AG04449 (cell line): Measurements from ENCODE around the gene LRRC10.

Experiments used
- CTCF ChIA-PET: fragments of 350-600 bp; formaldehyde crosslinking; extraction: SDS; loops from one replicate; lab custom pipeline; 2021; ENCODE audit warnings: antibody characterized with exemption; lab: Yijun Ruan, JAX
- POLR2A ChIA-PET: fragments of 400-600, 350-600 bp; formaldehyde crosslinking; extraction: SDS; loops from one replicate; lab custom pipeline; 2020; ENCODE audit warnings: antibody characterized with exemption, inconsistent platforms; lab: Yijun Ruan, JAX
- DNase-seq: peaks from one replicate; pipeline ENCODE4 v3.0.0-alpha.2; 2010; ENCODE audit warnings: low read depth, low spot score
- H3K4me3 ChIP-seq: 2 replicates; pipeline ENCODE4 v1.5.1; 2011; ENCODE audit warnings: low read depth, mild to moderate bottlenecking, control low read depth, low read length
- CTCF ChIP-seq: IDR thresholded peaks from one replicate; pipeline ENCODE4 v1.5.1; 2011; ENCODE audit warnings: mild to moderate bottlenecking, moderate library complexity, low read length, control low read depth, inconsistent platforms; ENCODE audit not compliant: insufficient read depth; ENCODE audit errors: missing control alignments

Gene LRRC10

GRCh38 chr12:69585189-69586062 is 25.3 kb downstream of the LRRC10 start, which contains the start of gene CCT2:
Gene CCT2, plus strand, starts transcription at chr12:69585459. Its CDS starts 63 bp downstream, at chr12:69585522.
- CTCF ChIA-PET: interaction anchor here (0.7 to 9.3 kb wide), 9 partner anchors 14 to 227 kb away, joined by 4 to 89 read pairs (median 6); no protein-coding TSS in a partner anchor
- POLR2A ChIA-PET: interaction anchor here (1.2 kb wide), 1 partner anchor 16 kb away, joined by 5 read pairs; no protein-coding TSS in a partner anchor
- DNase-seq: peak; percentile 52
- H3K4me3 ChIP-seq: peak within 1 kb of the TSS; percentile 100
- peak; percentile 63 for TF ChIP-seq CTCF

- DNase-seq: no peak
- CTCF ChIA-PET: interaction anchor here (1.4 to 9.3 kb wide), 4 partner anchors 12 to 225 kb away, joined by 4 to 89 read pairs (median 8); no protein-coding TSS in a partner anchor
- no peak for TF ChIP-seq CTCF
These were observed 27.5 kb downstream of the LRRC10 start for GRCh38 chr12:69583203-69583602.

DNA sequence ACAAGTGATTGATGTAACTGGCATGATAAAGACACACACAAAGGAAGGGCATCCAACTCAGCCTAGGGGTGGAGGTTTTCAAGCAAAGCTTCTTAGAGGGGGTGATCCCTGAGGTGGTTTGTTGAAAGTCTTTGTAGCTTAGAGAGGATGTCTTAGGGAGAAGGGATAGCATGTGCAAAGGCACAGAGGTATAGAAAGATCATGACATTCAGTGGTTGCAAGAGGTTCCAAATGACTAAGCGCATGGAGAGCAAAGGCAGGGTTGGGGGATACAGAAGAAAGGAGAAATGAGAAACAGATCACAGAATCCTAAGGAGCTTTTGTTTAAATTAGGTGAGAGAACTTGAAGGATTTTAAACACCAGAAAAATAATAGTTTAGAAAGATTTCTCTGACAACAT is 30.6 kb downstream of the LRRC10 start:
- CTCF ChIA-PET: interaction anchor here (0.8 to 9.3 kb wide), 9 partner anchors 9 to 222 kb away, joined by 3 to 89 read pairs (median 3); no protein-coding TSS in a partner anchor
- no peak overlapping the region for H3K4me3 ChIP-seq
- TF ChIP-seq CTCF: no peak
- no peak for DNase-seq
- POLR2A ChIA-PET: no interaction called here

More at GRCh38 chr12:69583203-69583602, 27.5 kb downstream of the LRRC10 start:
- no peak overlapping the region for H3K4me3 ChIP-seq
- POLR2A ChIA-PET: no interaction called here

DNA sequence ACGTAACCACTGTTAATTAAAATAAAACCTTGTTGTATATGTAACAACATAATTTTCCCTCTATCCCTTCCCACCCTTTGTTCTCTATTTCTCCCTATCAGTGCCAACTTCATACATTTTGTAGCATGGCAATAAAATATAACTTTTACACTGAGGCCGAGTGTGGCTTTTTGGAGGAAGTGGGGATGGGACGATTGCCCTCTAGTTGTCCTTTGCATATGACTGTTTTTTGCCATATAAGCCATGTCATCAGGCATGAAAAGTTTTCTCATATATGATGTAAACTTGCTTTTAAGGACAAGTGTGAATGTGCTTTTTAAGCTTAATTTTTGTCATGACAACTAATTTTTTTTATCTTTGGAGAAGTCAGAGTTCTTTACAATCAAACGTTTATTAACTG is 31.7 kb downstream of the LRRC10 start:
- no peak for DNase-seq
- no peak overlapping the region for H3K4me3 ChIP-seq
- POLR2A ChIA-PET: interaction anchor here (0.6 kb wide), 1 partner anchor 149 kb away, joined by 3 read pairs; no protein-coding TSS in a partner anchor
- no peak for TF ChIP-seq CTCF
- CTCF ChIA-PET: interaction anchor here (1.0 to 9.3 kb wide), 3 partner anchors 8 to 194 kb away, joined by 3 to 89 read pairs (median 3); no protein-coding TSS in a partner anchor

DNA sequence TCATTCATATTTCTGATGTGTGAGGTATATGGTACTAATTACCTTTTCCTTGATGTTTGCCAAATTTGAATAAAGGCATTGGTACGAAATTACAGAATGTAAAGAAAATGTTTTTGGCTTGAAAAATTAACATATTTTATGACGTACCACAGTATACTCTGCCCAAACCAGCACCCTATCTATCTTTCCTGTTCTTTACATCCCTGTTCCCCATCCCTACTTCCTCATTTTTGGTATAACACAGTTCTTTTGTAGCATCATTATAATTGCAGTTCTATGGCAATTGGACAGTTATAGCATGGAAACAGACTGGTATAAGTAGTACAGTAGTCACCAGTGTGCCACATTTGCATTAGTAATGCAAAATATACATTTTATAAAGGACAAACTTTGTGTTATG is 32.4 kb downstream of the LRRC10 start:
- no peak for DNase-seq
- CTCF ChIA-PET: no interaction called here
- no peak for TF ChIP-seq CTCF
- no peak overlapping the region for H3K4me3 ChIP-seq
- POLR2A ChIA-PET: no interaction called here

DNA sequence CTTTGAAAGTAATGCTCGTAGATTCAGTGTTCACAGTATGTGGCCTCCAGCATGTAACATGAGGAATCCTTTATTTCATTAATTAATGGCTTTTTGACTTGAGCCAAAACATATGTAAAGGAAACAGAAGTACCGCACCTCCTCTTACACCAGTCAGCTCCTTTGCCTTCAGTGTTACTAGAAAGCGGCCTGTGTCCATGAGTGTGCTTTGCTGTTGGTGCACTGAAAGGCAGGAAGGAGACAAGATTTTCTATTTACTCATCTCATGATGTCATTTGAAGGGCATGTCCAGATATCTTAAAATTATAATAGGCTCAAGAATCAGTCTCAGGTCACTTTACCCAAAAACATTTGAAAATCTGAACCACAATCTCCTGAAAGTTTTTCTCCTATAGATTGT is 35.4 kb downstream of the LRRC10 start:
- CTCF ChIA-PET: interaction anchor here (1.1 to 1.2 kb wide), 2 partner anchors 187 to 190 kb away, joined by 3 read pairs; no protein-coding TSS in a partner anchor
- POLR2A ChIA-PET: interaction anchor here (0.6 kb wide), 1 partner anchor 41 kb away, joined by 3 read pairs; no protein-coding TSS in a partner anchor

More for the DNA sequence above, 35.4 kb downstream of the LRRC10 start:
- no peak for DNase-seq
- H3K4me3 ChIP-seq: no peak overlapping the region
- TF ChIP-seq CTCF: no peak
